Kidney (tissue), 14 donors: ENCODE measurements around the gene CALD1. TPM values are rescaled to one million over a fixed set of nuclear protein-coding genes. Genes with fewer than 3 reads are reported as not detected.

Source experiments
- DNase-seq, 5 donors: peaks; one replicate each; pipeline ENCODE4 v3.0.0-alpha.2; 2013 to 2020
- FAIRE-seq: peaks from 2 replicates; lab custom pipeline; 2012; peaks lifted over from hg19 to GRCh38; lab: Jason Lieb, UNC
- H3K27ac ChIP-seq, 2 donors: one replicate each; pipeline ENCODE4 v1.7.0; 2013; ENCODE audit warnings: low read depth in 2 of 2, low read length in 2 of 2, inconsistent platforms in 1 of 2
- H3K27me3 ChIP-seq: one replicate; pipeline ENCODE4 v1.7.1; 2013; ENCODE audit warnings: low read length, inconsistent platforms; ENCODE audit not compliant: control insufficient read depth, insufficient read depth
- H3K36me3 ChIP-seq, 3 donors: one replicate each; pipeline versions ENCODE4 v1.7.0 to v1.7.1; 2013; ENCODE audit warnings: low read length in 3 of 3, control low read depth in 1 of 3, inconsistent platforms in 1 of 3; ENCODE audit not compliant: insufficient read depth in 3 of 3, control insufficient read depth in 2 of 3
- H3K4me1 ChIP-seq, 3 donors: one replicate each; pipeline versions ENCODE4 v1.7.0 to v1.7.1; 2013; ENCODE audit warnings: low read length in 3 of 3, inconsistent platforms in 1 of 3, low read depth in 1 of 3; ENCODE audit not compliant: control insufficient read depth in 2 of 3, insufficient read depth in 2 of 3
- H3K4me3 ChIP-seq, 3 donors: one replicate each; pipeline versions ENCODE4 v1.7.0 to v1.8.1; 2013; ENCODE audit warnings: low read length in 3 of 3, control low read depth in 1 of 3, inconsistent platforms in 1 of 3
- H3K9ac ChIP-seq, 3 donors: one replicate each; pipeline versions ENCODE4 v1.7.0 to v1.7.1; 2013; ENCODE audit warnings: low read length in 3 of 3, control low read depth in 1 of 3, inconsistent platforms in 1 of 3
- H3K9me3 ChIP-seq, 3 donors: one replicate each; pipeline versions ENCODE4 v1.7.0 to v1.7.1; 2013; ENCODE audit warnings: low read length in 3 of 3, control low read depth in 1 of 3, inconsistent platforms in 1 of 3; ENCODE audit not compliant: control insufficient read depth in 2 of 3, insufficient read depth in 1 of 3
- CTCF ChIP-seq: IDR thresholded peaks from 3 replicates; pipeline ENCODE4 v1.5.1; 2012; ENCODE audit warnings: mild to moderate bottlenecking, moderate library complexity, borderline replicate concordance; ENCODE audit not compliant: insufficient read depth; ENCODE audit errors: extremely low read depth
- intact Hi-C: fragments of 100-400 bp; cut with DNase I; formaldehyde crosslinking; loops from one replicate; pipeline ENCODE4 v1.11.1; 2022
- polyA plus RNA-seq: library from polyadenylated mRNA; stranded (reverse); fragments of 350-450 nt; fragmentation: Illumina TruSeq; extraction: RNeasy Lipid Tissue Mini Kit (QIAGEN cat#74804); gene quantifications from one replicate; pipeline ENCODE4 v1.2.3, GENCODE V29; 2014; ENCODE audit warnings: low read depth, low replicate concordance; ENCODE audit not compliant: insufficient read depth
- total RNA-seq: library from RNA; stranded (reverse); fragmentation: NEBNext Ultra II Directional; extraction: Animal tissue kit (Norgen Biotek cat#: 25700); gene quantifications from one replicate; pipeline ENCODE4 v1.2.1, GENCODE V29; 2021
- donor health status: control.
- donor health status: control.
- donor health status: control.
- donor health status: control.
- donor health status: control.
- donor health status: DM: yes; HTN: yes; CAD: no.
- donor health status: Normal renal cell carcinoma (clear cell type).

CALD1 gene
- total and polyA plus RNA-seq, 2 donors from 2014 or later: 72.7 to 218 TPM

- H3K9me3 ChIP-seq: no peaks in the 10 kb centered on the region
- no peaks in the 10 kb centered on the region for H3K27me3 ChIP-seq
- no peak for TF ChIP-seq CTCF
- H3K27ac ChIP-seq: peak overlapping the region in 1 of 2 donors; percentile 8
- FAIRE-seq: no peak
- DNase-seq: no peak
- no peaks in the 10 kb centered on the region for H3K4me1 ChIP-seq
- no peak overlapping the region for H3K9ac ChIP-seq
- H3K4me3 ChIP-seq: no peak overlapping the region
- intact Hi-C loops: no loop called here
- no peaks in the 10 kb centered on the region for H3K36me3 ChIP-seq
Measured at GRCh38 chr7:134829380-134829986, 50.0 kb downstream of the CALD1 start.

- Histone ChIP-seq H3K27ac (peak overlapping the region in 1 of 2 donors; percentile 20), H3K4me3 (no peak overlapping the region), H3K9me3 (no peaks in the 10 kb centered on the region), H3K27me3 (no peaks in the 10 kb centered on the region), H3K4me1 (peaks cover 0 to 6% (median 0%) of the 10 kb centered on the region in 3 donors), H3K9ac (no peak overlapping the region), H3K36me3 (no peaks in the 10 kb centered on the region)
- DNase-seq (no peak), FAIRE-seq (no peak)
- no peak for TF ChIP-seq CTCF
- intact Hi-C loops: no loop called here
Measured at GRCh38 chr7:134831862-134832261, 52.4 kb downstream of the CALD1 start.

GRCh38 chr7:134832367-134832766 lies 52.9 kb downstream of the CALD1 start:
- FAIRE-seq (no peak), DNase-seq (no peak)
- H3K27me3 ChIP-seq: no peaks in the 10 kb centered on the region
- H3K9ac ChIP-seq: no peak overlapping the region
- H3K4me3 ChIP-seq: no peak overlapping the region
- H3K36me3 ChIP-seq: no peaks in the 10 kb centered on the region
- no peak for TF ChIP-seq CTCF
- H3K27ac ChIP-seq: peak overlapping the region in 1 of 2 donors; percentile 20
- peaks cover 0 to 6% (median 0%) of the 10 kb centered on the region in 3 donors for H3K4me1 ChIP-seq
- no peaks in the 10 kb centered on the region for H3K9me3 ChIP-seq
- intact Hi-C loops: no loop called here
